ENCODE data around the gene PIP4P1. TPM values are rescaled to one million over a fixed set of nuclear protein-coding genes. Genes with fewer than 3 reads are reported as not detected.

Gene PIP4P1
- total RNA-seq, 1 donor from 2014 or later, result 6.5 TPM

- no peak for DNase-seq (ENCODE audit: low spot score)
Observed at GRCh38 chr14:20409226-20409625, 52.0 kb downstream of the PIP4P1 start.

Other genes starting within 250 kb of the PIP4P1 start
- gene OR11H6, start 237.7 kb downstream of the PIP4P1 start, total RNA-seq (ENCODE audit: insufficient read depth, low replicate concordance), result 1.2 TPM
- not detected for gene OR11H7, start 232.5 kb downstream of the PIP4P1 start, total RNA-seq (ENCODE audit: insufficient read depth, low replicate concordance)
- gene OR11H4, start 222.1 kb downstream of the PIP4P1 start, total RNA-seq (ENCODE audit: insufficient read depth, low replicate concordance), result 0.96 TPM
- 28.4 TPM for gene TTC5, start 155.5 kb downstream of the PIP4P1 start, total RNA-seq (ENCODE audit: insufficient read depth, low replicate concordance)
- gene CCNB1IP1, start 128.2 kb downstream of the PIP4P1 start, total RNA-seq (ENCODE audit: insufficient read depth, low replicate concordance), result 67.4 TPM
- 11.3 TPM for gene PARP2, start 117.8 kb downstream of the PIP4P1 start, total RNA-seq (ENCODE audit: insufficient read depth, low replicate concordance)
- gene TEP1, start 47.9 kb downstream of the PIP4P1 start, total RNA-seq (ENCODE audit: insufficient read depth, low replicate concordance), result 13.2 TPM
- 6.3 TPM for gene KLHL33, start 25.3 kb downstream of the PIP4P1 start, total RNA-seq (ENCODE audit: insufficient read depth, low replicate concordance)
- 59.0 TPM for gene OSGEP, start 6.6 kb downstream of the PIP4P1 start, total RNA-seq (ENCODE audit: insufficient read depth, low replicate concordance)
- gene APEX1, start 6.2 kb downstream of the PIP4P1 start, total RNA-seq (ENCODE audit: insufficient read depth, low replicate concordance), result 25.5 TPM
- 13.7 TPM for gene PNP, start 8.0 kb upstream of the PIP4P1 start, total RNA-seq (ENCODE audit: insufficient read depth, low replicate concordance)
- 4.8 TPM for gene RNASE10, start 44.1 kb upstream of the PIP4P1 start, total RNA-seq (ENCODE audit: insufficient read depth, low replicate concordance)
- 9.6 TPM for gene RNASE9, start 99.6 kb upstream of the PIP4P1 start, total RNA-seq (ENCODE audit: insufficient read depth, low replicate concordance)
- gene RNASE11, start 126.6 kb upstream of the PIP4P1 start, total RNA-seq (ENCODE audit: insufficient read depth, low replicate concordance), result 1.2 TPM
- 5.8 TPM for gene RNASE12, start 129.9 kb upstream of the PIP4P1 start, total RNA-seq (ENCODE audit: insufficient read depth, low replicate concordance)
- 1.4 TPM for gene OR6S1, start 180.3 kb upstream of the PIP4P1 start, total RNA-seq (ENCODE audit: insufficient read depth, low replicate concordance)
- 96.5 TPM for gene RNASE4, start 223.1 kb upstream of the PIP4P1 start, total RNA-seq (ENCODE audit: insufficient read depth, low replicate concordance)
- gene ANG, start 227.3 kb upstream of the PIP4P1 start, total RNA-seq (ENCODE audit: insufficient read depth, low replicate concordance), result 11.8 TPM

All from umbilical cord (tissue), 2 donors.